ENCODE results near the gene RXFP4. TPM values are rescaled to one million over a fixed set of nuclear protein-coding genes. Genes with fewer than 3 reads are reported as not detected.
A peak's percentile ranks its signal among the peaks of the same experiment; 100 is the strongest.

RXFP4 gene
- total RNA-seq, 2 donors from 2014 or later: not detected

DNA sequence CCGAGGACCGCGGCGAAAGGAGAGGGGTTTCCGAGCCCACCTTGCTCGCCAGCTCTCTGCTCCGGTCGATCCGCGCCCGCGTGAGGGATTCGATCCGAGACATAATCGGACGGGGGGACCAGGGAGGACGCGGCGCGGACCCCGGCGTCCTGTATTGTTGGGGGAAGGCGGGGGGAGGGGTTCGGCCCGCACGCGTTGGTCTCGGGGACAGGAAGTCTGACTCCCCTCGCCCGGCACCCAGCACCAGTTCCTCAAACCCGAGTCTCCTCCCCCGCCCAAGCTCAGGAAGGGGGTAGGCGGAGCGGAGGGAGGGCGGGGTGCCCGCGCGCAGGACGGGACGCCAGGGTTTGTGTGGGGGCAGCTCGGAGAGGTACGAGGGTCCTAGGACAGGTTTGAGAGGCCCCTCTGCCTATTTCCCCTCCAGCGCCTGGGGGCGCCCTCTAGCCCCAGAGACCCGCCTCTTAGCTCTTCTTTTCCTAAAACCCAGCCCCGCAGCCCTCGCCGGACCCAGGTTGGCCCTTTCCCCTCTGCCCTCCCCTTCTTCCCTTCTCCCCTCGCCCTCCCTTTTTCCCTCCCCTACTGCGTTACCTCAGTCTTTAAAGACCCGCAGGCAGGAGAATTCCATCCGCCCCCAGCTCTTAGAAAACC is 37.0 kb downstream of the RXFP4 start, which contains the start of gene ARHGEF2:
Gene ARHGEF2 (minus strand): TSS at position 223 of the 648 bp plus-strand sequence. CDS start 120 bp downstream, at position 103.
- intact Hi-C loops (cut with DNase I): no loop called here
- peak; percentile 72 for DNase-seq (ENCODE audit: low spot score)
- Histone ChIP-seq H3K27ac (peak within 1 kb of the TSS; percentile 84 to 93), H3K36me3 (no peaks in the 10 kb centered on the region), H3K4me1 (replicated peaks) (peaks cover 14% of the 10 kb centered on the region), H3K9me3 (no peaks in the 10 kb centered on the region), H3K4me3 (peak within 1 kb of the TSS; percentile 66 to 93), H3K27me3 (replicated peaks; ENCODE audit: insufficient read depth) (no peaks in the 10 kb centered on the region)
- under 1% methylated on average over 48 of the region's 52 CpGs for WGBS
- TF ChIP-seq, protein P1, sequence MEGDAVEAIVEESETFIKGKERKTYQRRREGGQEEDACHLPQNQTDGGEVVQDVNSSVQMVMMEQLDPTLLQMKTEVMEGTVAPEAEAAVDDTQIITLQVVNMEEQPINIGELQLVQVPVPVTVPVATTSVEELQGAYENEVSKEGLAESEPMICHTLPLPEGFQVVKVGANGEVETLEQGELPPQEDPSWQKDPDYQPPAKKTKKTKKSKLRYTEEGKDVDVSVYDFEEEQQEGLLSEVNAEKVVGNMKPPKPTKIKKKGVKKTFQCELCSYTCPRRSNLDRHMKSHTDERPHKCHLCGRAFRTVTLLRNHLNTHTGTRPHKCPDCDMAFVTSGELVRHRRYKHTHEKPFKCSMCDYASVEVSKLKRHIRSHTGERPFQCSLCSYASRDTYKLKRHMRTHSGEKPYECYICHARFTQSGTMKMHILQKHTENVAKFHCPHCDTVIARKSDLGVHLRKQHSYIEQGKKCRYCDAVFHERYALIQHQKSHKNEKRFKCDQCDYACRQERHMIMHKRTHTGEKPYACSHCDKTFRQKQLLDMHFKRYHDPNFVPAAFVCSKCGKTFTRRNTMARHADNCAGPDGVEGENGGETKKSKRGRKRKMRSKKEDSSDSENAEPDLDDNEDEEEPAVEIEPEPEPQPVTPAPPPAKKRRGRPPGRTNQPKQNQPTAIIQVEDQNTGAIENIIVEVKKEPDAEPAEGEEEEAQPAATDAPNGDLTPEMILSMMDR (IDR thresholded peaks at IDR 0.05): peak in 1 of 4 experiments; percentile 4
- TF ChIP-seq POLR2AphosphoS5 (IDR thresholded peaks at IDR 0.05) (peak; percentile 60), POLR2A (IDR thresholded peaks at IDR 0.05) (peak; percentile 86)

GRCh38 chr1:155978973-155979429 is 37.6 kb downstream of the RXFP4 start:
- intact Hi-C loops (cut with DNase I): no loop called here
- H3K27me3 ChIP-seq (replicated peaks; ENCODE audit: insufficient read depth): no peaks in the 10 kb centered on the region
- 5% methylated on average over 8 of the region's 8 CpGs for WGBS
- H3K9me3 ChIP-seq: no peaks in the 10 kb centered on the region
- DNase-seq (ENCODE audit: low spot score): no peak
- peak overlapping the region; percentile 66 to 93 for H3K4me3 ChIP-seq
- TF ChIP-seq POLR2AphosphoS5 (IDR thresholded peaks at IDR 0.05) (no peak), POLR2A (IDR thresholded peaks at IDR 0.05) (no peak)
- TF ChIP-seq, protein P1 (IDR thresholded peaks at IDR 0.05): no peak
- H3K27ac ChIP-seq: peak overlapping the region; percentile 84 to 93
- no peaks in the 10 kb centered on the region for H3K36me3 ChIP-seq
- peaks cover 14% of the 10 kb centered on the region for H3K4me1 ChIP-seq (replicated peaks)

GRCh38 chr1:155979597-155980343 is 38.3 kb downstream of the RXFP4 start:
- no peak for DNase-seq (ENCODE audit: low spot score)
- 12% methylated on average over 3 of the region's 4 CpGs for WGBS
- Histone ChIP-seq H3K27me3 (replicated peaks; ENCODE audit: insufficient read depth) (no peaks in the 10 kb centered on the region), H3K4me3 (peak overlapping the region in 1 of 2 donors; percentile 93), H3K4me1 (replicated peaks) (peaks cover 6% of the 10 kb centered on the region), H3K27ac (peak overlapping the region; percentile 84 to 93), H3K9me3 (no peaks in the 10 kb centered on the region), H3K36me3 (no peaks in the 10 kb centered on the region)
- no peak for TF ChIP-seq POLR2A (IDR thresholded peaks at IDR 0.05)
- no peak for TF ChIP-seq POLR2AphosphoS5 (IDR thresholded peaks at IDR 0.05)
- TF ChIP-seq, protein P1 (IDR thresholded peaks at IDR 0.05): no peak
- intact Hi-C loops (cut with DNase I): no loop called here

- intact Hi-C loops (cut with DNase I): no loop called here
- H3K4me3 ChIP-seq: no peak overlapping the region
- no peaks in the 10 kb centered on the region for H3K27me3 ChIP-seq (replicated peaks; ENCODE audit: insufficient read depth)
- DNase-seq (ENCODE audit: low spot score): no peak
- no peak for TF ChIP-seq POLR2A (IDR thresholded peaks at IDR 0.05)
- TF ChIP-seq POLR2AphosphoS5 (IDR thresholded peaks at IDR 0.05): no peak
- TF ChIP-seq, protein P1 (IDR thresholded peaks at IDR 0.05): no peak
- WGBS: 86% methylated on average over 6 of the region's 6 CpGs
- H3K27ac ChIP-seq: peak overlapping the region in 1 of 2 donors; percentile 27
- H3K36me3 ChIP-seq: no peaks in the 10 kb centered on the region
- H3K4me1 ChIP-seq (replicated peaks): no peaks in the 10 kb centered on the region
- no peaks in the 10 kb centered on the region for H3K9me3 ChIP-seq
These were observed 40.0 kb downstream of the RXFP4 start for GRCh38 chr1:155981266-155982088.

Measured in prostate gland (tissue), 2 donors.